GM12878 (cell line): Measurements from ENCODE around the gene SERPINE2. TPM values are rescaled to one million over a fixed set of nuclear protein-coding genes. Genes with fewer than 3 reads are reported as not detected.

ENCODE experiments used
- ASH2L ChIP-seq: fragments of 300-600, 200-600 bp; sonication (generic); IDR thresholded peaks from 2 replicates; pipeline ENCODE4 v1.6.1; 2017; ENCODE audit warnings: low read depth, mild to moderate bottlenecking, borderline replicate concordance
- CBX3 ChIP-seq: fragments of 200-600 bp; sonication (generic); IDR thresholded peaks from 2 replicates; pipeline ENCODE4 v1.6.1; 2016; ENCODE audit warnings: low read depth, borderline replicate concordance
- CUX1 ChIP-seq: IDR thresholded peaks from 2 replicates; pipeline ENCODE4 v1.6.1; 2012; ENCODE audit warnings: improper control_type of control experiment, low read depth, low read length; ENCODE audit not compliant: insufficient replicate concordance
- DPF2 ChIP-seq: fragments of 450-650 bp; IDR thresholded peaks from 2 replicates; pipeline ENCODE4 v1.6.1; 2017; ENCODE audit warnings: mild to moderate bottlenecking
- EZH2 ChIP-seq: IDR thresholded peaks from 2 replicates; pipeline ENCODE4 v1.6.1; 2012; ENCODE audit warnings: low read depth, mild to moderate bottlenecking, control low read depth, inconsistent platforms, low read length, borderline replicate concordance; ENCODE audit not compliant: control insufficient read depth
- LARP7 ChIP-seq: fragments of 450-650 bp; IDR thresholded peaks from 2 replicates; pipeline ENCODE4 v1.6.1; 2017; ENCODE audit warnings: mild to moderate bottlenecking
- MTA2 ChIP-seq: fragments of 450-650 bp; IDR thresholded peaks from 2 replicates; pipeline ENCODE4 v1.6.1; 2016; ENCODE audit warnings: low read depth, mild to moderate bottlenecking, moderate library complexity
- NFXL1 ChIP-seq: fragments of 450-650 bp; IDR thresholded peaks from 2 replicates; pipeline ENCODE4 v1.6.1; 2017; ENCODE audit warnings: antibody characterized with exemption, mild to moderate bottlenecking, borderline replicate concordance
- NFYB ChIP-seq: IDR thresholded peaks from 2 replicates; pipeline ENCODE4 v1.6.1; 2011; ENCODE audit warnings: low read depth, mild to moderate bottlenecking, low read length, improper control_type of control experiment, moderate library complexity; ENCODE audit not compliant: insufficient read depth
- PBX3 ChIP-seq: IDR thresholded peaks from 2 replicates; pipeline ENCODE4 v1.6.1; 2011; ENCODE audit warnings: mild to moderate bottlenecking, low read depth, low read length, moderate library complexity; ENCODE audit not compliant: insufficient replicate concordance
- SMARCA5 ChIP-seq: fragments of 450-650 bp; IDR thresholded peaks from 2 replicates; pipeline ENCODE4 v1.6.1; 2017; ENCODE audit warnings: mild to moderate bottlenecking
- SREBF2 ChIP-seq: IDR thresholded peaks from 2 replicates; pipeline ENCODE4 v1.6.1; 2012; ENCODE audit warnings: mild to moderate bottlenecking, low read length
- ZBED1 ChIP-seq: IDR thresholded peaks from 2 replicates; pipeline ENCODE4 v1.6.1; 2016; ENCODE audit warnings: borderline replicate concordance
- ZNF687 ChIP-seq: fragments of 450-650 bp; IDR thresholded peaks from 2 replicates; pipeline ENCODE4 v1.6.1; 2017; ENCODE audit warnings: mild to moderate bottlenecking, moderate library complexity
- polyA plus RNA-seq, 11 experiments: library from polyadenylated mRNA; depleted of rRNA in 4 of 11; unstranded in 6 of 11; stranded (reverse) in 5 of 11; fragments of >200 nt; fragmentation: Nextera tagmentation in 4 of 11; fragmentation: Illumina TruSeq in 1 of 11; extraction: Ambion mirVana in 4 of 11; extraction: Trizol in 1 of 11; gene quantifications; 1 replicate in 1 of 11; 2 replicates in 10 of 11; pipeline versions ENCODE4 v1.2.1 to v1.2.3, GENCODE V29; 2011 to 2016; ENCODE audit warnings: inconsistent platforms in 2 of 11, missing spikeins in 2 of 11, low read depth in 1 of 11
- total RNA-seq, 4 experiments: library from RNA; depleted of rRNA in 3 of 4; stranded (reverse); fragments of >200 nt in 3 of 4; fragmentation: Illumina TruSeq in 1 of 4; extraction: Trizol in 1 of 4; gene quantifications; 2 replicates each; pipeline versions ENCODE4 v1.2.1 to v1.2.3, GENCODE V29; 2013 to 2021
- TF ChIP-seq, protein P1 (sequence below): fragments of 450-650 bp; IDR thresholded peaks from 2 replicates; pipeline ENCODE4 v1.6.1; 2017; ENCODE audit warnings: mild to moderate bottlenecking, moderate library complexity

Gene SERPINE2
- total and polyA plus RNA-seq, 10 of the 15 experiments (the other 5 are each of a cell fraction or from before 2014, with no cell fraction given), result 0.18 to 1.7 (median 0.39) TPM

- TF ChIP-seq EZH2 (no peak), SMARCA5 (no peak), DPF2 (peak; percentile 84), SREBF2 (no peak), ASH2L (no peak), LARP7 (no peak), CBX3 (no peak), CUX1 (no peak), NFYB (no peak), PBX3 (peak; percentile 34), MTA2 (peak; percentile 94), ZBED1 (peak; percentile 34; the same call in 1 of the 2 replicates), NFXL1 (no peak), ZNF687 (peak; percentile 90)
- TF ChIP-seq, protein P1, sequence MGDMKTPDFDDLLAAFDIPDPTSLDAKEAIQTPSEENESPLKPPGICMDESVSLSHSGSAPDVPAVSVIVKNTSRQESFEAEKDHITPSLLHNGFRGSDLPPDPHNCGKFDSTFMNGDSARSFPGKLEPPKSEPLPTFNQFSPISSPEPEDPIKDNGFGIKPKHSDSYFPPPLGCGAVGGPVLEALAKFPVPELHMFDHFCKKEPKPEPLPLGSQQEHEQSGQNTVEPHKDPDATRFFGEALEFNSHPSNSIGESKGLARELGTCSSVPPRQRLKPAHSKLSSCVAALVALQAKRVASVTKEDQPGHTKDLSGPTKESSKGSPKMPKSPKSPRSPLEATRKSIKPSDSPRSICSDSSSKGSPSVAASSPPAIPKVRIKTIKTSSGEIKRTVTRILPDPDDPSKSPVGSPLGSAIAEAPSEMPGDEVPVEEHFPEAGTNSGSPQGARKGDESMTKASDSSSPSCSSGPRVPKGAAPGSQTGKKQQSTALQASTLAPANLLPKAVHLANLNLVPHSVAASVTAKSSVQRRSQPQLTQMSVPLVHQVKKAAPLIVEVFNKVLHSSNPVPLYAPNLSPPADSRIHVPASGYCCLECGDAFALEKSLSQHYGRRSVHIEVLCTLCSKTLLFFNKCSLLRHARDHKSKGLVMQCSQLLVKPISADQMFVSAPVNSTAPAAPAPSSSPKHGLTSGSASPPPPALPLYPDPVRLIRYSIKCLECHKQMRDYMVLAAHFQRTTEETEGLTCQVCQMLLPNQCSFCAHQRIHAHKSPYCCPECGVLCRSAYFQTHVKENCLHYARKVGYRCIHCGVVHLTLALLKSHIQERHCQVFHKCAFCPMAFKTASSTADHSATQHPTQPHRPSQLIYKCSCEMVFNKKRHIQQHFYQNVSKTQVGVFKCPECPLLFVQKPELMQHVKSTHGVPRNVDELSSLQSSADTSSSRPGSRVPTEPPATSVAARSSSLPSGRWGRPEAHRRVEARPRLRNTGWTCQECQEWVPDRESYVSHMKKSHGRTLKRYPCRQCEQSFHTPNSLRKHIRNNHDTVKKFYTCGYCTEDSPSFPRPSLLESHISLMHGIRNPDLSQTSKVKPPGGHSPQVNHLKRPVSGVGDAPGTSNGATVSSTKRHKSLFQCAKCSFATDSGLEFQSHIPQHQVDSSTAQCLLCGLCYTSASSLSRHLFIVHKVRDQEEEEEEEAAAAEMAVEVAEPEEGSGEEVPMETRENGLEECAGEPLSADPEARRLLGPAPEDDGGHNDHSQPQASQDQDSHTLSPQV, result no peak
Observed at GRCh38 chr2:223941579-223942277, 97.4 kb downstream of the SERPINE2 start (continued).
